ENCODE data around the gene B3GALT5.
"Not testable (repeated sequence)": the region's sequence is repeated elsewhere in the genome, so short reads cannot be mapped to it uniquely, and the experiment has no call there.

B3GALT5 gene

DNA sequence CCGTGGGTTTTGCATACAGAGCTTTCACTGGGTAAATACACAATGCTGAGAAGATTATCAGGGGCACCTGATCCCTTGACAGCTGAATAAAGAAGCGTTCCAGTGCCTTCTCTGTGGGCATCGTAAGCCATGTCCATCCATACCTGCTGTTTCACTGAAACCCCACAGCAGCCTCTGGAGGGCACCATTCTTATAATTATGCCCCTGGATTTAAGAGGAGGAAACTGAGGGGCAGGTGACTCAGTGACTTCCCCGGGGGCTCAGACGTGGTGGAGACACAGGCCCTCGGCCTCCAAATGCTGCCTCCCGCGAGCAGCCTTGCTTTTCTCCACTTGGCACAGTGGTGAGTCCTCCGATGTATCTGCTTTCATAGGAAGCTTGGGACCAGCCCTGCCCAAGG lies 56.7 kb downstream of the B3GALT5 start:
- DNase-seq, result peak; percentile 35

DNA sequence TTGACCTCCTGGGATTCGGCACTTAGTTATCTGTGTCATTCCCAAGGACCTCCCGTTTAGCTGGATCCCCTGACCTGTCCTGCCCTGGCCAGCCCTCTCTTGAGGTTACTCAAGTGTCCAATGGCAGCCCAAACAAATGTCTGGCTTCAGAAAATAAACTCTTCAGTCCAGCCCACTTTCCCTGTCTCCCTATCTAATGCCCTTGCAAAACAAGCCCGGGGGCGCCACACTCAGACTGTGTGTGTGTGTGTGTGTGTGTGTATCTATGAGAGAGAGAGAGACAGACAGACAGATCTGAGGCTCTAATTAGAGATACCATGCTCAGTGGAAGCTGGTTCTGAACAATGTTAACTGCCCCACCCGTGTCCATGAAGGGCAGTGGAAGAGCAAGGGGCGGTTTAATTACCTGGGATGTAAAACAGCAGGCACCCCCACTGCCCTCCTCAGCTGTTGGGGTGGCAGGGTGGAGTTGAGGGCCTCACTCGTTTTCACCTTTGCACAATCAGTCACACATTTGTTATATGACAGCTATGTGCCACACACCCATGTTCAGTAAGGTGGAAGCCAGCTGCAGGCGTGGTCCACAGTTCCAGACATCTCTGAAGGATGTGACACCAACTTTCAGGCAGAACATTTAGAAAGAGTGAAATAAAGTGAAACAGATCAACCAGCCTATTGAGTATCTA lies 57.4 kb downstream of the B3GALT5 start:
- DNase-seq, result peak; percentile 11

DNA sequence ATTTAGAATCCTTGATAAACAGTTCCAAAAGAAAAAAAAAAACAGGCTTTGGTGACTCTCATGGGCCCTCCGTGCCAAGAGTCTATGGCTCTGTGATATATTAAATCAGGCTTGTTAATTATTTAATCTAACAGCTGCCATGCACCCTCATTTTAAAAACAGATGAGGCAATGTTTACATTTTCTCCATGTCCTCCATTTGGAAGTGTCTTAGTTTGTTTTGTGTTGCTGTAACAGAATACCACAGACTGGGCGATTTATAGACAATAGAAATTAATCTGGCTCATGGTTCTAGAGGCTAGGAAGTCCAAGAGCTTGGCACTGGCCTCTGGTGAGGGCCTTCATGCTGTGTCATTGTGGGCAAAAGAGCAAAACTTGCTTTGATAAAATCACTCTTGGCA lies 58.0 kb downstream of the B3GALT5 start:
- DNase-seq, result peak; percentile 72

DNA sequence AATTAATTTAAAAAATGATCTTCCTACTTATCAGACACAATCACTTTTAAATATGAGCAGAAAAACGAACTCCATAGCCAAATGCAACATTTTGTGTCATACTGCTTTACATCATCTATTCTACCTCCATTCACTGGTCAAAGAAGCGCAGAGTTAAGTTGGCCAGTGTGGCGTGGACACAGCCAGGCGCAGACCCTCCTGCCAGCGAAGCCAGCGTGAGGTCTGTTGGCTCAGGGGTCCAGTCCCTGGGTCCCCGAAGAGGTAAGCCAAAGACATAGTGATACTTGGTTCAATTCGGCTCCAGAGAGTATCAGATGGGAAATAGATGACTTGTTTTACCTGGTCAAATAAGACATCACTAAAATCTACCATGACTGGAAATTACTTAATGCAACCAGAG lies 59.2 kb downstream of the B3GALT5 start:
- no peak for DNase-seq

DNA sequence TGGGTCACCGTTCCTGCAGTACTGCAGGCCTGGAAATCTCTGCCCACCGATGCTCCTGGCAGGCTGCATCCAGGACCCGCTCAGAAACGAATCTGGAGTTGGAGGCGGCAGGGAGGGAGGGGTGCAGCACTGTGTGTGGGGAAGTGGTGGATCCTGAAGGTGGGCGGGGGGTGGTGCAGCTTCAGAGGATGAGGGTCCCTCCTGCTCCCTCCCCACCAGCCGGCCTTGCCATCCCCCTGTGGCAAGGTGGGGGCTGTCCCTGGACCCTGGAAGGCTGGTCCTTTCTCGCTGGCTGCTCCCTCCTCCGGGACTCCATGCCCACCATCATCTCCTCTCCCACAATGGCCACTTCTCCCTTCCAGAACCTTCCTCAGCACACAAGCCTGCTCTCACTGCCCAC lies 60.4 kb downstream of the B3GALT5 start:
- DNase-seq, result no peak

DNA sequence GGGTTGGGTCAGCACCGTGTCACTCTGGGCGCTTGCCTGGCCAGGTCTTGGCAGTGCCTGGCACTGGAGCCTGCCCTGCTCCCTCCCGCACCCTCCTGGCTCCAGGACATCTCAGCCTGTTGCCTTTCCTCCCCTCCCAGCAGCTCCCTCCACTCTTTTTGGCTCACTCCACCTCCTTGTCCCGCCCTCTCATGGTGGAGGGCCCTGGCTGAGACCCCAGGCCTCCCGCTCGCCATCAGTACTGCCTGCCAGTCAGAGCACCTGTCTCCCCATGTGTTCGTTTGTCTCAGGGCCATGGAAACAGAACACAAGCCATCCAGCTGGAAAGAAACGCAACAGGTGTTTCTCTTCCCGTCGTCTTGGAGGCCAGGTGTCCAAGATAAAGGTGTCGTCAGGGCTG lies 61.0 kb downstream of the B3GALT5 start:
- DNase-seq, result peak; percentile 32

DNA sequence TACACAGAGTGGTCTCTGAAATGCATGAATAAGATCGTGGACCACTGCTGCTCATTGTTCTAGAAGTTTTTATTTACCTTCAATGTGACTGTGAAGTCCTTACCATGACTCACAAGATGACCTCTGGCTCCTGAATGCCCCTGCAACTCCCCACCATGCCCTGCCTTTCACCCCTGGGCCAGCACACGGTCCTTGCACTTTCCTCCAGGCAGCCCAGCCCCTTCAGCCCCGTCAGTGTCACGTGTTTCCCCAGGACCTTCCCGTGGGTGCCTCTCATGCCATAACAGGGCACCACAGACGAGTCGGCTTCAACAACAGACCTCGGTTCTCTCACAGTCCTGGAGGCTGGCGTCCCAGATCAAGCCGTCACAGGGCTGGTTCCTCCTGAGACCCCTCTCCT lies 62.1 kb downstream of the B3GALT5 start:
- no peak for DNase-seq

DNA sequence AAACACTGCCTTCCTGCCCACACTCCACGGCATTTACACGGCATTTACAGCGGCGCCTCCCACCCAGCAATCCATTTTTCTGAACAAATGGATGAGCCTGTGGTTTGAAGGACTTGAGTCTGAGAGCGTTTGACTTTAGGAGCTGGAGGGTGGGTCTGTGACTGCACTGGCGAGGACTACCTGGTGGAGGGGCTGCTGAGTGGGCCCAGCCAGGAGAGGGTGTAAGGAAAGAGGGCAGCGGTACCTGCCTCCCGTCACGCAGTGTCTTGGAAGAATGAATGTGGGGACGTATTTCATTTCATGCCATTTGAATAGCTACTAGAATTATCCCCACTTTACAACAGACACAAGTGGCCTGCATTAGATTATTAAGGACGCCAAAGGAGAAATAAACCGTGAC lies 62.9 kb downstream of the B3GALT5 start:
- no peak for DNase-seq

DNA sequence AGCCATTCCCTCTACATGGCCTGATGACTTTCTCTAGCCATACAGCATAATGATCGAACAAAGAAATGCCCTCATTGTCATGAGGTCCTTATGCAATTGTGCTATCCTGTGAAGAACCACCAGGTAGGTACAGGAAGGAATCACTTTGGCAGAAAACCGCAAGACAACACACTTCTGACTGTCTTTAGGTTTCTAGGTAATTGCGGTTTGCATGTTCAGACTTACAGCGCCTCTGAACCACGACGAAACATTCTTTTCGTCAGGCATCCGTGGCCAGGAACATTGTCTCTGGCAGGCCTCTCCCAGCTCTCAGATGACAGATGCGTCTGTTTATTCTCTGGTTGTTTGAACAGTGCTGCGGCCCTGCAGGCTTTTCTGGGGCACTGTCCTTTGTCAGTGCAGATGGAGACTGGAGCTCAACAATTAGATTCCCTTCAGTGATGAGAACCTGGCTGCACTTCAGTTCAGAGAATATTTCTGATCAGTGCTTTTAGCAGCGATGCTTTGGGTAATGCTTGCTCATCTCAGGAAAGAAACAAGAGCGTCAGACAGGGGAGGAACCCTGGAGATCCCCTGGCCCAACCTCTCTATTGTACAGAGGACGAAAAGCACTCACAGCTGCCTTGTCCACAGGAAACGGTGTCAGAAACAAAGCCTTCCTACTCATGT lies 63.4 kb downstream of the B3GALT5 start:
- peak; percentile 100 for DNase-seq

DNA sequence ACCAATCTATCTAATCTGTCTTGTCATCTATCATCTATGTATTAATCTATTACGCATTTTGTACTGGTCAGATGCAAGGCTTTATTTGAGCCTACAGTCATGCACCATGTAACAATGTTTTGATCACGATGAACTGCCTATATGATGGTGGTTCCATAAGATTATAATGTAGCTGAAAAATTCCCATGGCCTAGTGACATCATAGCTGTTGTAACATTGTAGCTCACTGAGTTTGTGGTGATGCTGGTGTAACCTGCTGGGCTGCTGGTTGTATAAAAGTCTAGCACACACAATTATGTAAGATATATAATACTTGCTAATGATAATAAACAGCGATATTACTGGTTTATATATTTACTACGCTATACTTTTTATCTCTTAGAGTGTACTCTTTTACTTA lies 67.5 kb downstream of the B3GALT5 start:
- DNase-seq, result no peak

DNA sequence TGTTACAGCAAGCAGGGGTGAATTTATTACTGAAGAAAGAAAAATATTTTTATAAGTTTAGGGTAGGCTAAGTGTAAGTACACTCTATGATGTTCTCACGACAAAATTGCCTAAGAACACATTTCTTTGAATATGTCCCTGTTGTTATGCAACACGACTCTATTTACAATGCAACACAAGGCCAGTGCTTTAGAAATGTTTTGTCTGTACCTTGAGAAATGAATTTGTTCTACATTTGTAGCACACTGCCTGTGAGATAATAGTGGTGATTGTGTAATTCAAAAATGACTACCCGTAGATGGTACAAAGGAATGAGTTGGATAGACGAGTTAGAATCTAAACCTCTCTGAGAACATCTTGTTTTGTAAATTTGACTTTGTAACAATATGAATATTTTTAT lies 68.5 kb downstream of the B3GALT5 start:
- no peak for DNase-seq

DNA sequence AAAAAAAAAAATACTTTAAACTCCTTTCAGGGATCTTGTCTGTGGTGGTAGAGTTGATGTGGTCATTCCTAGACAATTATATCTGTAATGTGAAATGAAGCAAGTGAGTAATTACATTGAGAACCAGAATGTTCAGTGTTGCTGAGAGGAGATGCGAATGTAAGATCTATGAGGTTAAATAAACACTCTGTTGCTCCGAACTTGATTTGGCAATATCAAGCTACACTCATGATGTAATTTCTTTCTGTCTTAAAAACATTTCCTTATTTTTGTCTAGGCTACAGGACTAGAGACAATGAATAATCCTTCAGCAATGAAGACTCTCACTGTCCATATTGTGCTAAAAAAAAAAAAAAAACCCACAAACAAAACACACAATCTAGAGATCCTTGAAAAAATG lies 69.1 kb downstream of the B3GALT5 start:
- no peak for DNase-seq

DNA sequence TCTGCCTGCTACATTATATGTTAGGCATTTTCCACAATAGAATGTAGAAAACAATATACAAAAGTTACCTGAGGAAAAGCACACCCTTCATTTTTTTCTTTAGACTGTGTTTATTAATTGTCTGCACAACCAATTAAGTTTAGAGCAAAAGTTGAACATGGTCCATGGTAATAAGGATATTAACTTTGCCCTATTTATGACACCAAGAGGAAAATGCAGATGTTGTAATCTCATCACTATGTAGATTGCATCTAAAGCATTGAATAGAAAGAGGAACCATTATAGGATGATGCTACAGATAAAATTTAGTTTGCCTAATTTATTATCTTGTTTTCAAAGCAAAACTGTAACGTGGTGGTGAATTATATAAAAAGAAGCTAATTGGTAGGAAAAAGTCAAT lies 72.5 kb downstream of the B3GALT5 start:
- no peak for DNase-seq

DNA sequence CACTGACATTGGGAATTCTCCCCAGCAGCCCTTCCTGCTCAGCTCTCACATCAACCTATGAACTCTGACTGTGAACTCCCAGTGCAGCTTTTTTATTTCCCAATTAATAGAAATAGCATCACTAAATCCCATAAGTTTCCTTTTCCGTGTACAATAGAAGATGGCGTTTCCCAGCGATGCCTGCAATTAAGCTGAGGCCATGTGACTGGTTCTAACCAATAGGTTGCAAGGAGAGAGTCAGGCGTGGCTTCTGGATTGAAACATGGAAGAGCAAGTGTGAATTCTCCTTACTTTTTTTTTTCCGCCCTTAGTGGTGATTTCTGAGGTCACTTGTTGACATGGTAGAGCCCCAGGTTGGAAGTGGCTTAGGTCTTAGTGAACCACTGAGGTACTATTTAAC lies 73.3 kb downstream of the B3GALT5 start:
- no peak for DNase-seq

DNA sequence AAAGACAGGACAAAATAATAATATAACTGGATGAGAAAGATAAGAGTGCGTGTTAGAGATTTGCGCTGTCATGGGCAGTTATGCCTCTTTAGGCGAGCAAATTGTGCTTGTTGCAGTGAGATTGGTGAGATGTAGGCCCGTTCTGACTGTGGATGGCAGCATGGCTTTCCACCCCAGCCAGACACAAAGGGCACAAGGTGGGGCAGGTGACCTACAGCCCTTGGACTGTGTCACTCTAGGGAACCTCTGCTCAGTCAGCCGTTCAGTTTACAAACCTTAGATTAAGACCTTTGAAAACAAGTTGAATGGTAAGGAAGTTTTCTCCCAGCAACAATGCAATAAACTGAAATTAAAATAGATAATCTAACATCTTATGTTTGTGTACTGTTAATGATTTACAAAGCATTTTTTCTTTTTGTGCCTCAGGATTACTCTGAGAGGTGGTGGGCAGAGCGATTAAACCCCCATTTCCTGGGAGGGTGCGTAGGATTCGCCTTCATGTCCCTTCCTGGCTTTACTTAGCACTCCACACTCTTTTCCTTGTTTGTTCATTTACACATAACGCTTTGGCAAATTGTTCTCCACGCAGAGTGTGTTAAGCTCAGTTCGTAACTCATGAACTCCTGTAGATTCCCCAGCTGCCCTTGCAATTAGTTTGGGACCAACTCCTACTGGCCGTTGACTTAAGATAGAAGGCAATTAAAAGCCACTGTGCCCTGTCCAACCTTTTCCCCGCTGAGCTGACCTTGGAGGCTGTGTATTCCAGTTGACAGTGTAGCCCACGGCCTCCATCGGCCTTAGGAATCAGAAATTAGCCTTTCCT lies 74.1 kb downstream of the B3GALT5 start:
- DNase-seq, result no peak

DNA sequence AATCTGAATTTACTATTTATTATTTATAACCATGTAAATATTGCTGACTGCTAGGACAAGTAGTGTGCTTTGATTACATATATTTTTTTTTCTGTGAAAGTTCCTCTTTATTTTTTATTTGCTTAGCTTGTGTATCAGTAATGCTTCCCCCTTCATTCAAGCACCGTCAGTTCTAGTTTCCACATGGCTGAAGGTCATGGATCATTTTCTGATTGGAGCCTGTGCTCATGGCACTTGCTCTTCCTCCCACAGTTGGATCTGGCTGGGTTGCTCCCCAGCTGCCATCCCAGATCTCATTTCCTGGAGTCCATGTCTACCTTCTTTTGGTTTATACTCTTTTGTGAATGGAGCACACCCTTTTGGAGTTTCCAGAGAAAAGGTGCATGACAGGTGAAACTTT lies 75.3 kb downstream of the B3GALT5 start:
- DNase-seq, result peak; percentile 35

DNA sequence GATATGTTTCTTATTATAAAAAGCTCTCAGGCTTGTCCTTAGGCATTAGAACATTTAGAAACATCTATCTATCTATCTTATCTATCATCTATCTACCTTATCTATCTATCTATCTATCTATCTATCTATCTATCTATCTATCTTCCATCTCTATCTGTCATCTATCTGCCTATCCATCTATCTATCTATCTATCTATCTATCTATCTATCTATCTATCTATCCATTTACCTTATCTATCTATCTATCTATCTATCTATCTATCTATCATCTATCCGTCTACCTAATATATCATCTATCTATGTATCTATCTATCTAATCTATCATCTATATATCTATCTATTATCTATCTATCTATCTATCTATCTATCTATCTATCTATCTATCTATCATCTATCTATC lies 77.1 kb downstream of the B3GALT5 start:
- DNase-seq, result not testable (repeated sequence)

DNA sequence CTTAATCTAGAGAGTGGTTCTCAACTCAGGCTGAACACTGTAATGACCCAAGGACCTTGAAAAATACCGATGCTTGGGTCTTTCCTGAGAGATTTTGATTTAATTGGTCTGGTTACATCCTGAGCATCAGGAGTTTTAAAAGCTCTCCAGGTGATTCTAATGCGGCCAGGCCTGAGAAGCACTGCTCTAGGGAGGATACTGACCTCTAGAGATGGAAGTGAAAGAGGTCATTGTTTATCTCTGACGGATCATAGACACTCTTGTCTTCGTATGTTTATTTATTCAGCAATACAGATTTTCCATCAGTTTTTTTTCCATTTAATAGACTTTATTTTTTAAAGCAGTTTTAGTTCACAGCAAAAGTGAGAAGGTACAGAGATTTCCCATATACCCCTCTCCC lies 77.7 kb downstream of the B3GALT5 start:
- no peak for DNase-seq

DNA sequence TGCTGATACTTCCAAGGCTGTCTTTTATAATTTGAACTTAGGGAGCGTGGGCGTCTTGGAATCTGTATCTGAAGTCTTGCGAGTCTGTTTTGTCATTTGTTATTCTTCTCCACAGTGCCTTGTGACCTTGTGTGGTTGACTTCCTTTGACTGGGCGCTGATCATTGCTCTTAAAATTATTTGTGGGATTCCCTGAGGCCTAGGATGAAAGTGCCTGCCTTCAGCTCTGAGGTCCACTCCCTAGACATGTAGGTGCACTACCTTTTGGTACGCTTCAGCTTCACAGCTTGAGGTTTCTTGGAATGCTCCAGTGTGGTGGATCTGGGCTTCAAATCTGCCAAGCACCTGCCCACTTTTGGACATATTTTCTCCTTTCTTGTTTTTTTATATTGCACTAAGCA lies 82.0 kb downstream of the B3GALT5 start:
- DNase-seq, result no peak

DNA sequence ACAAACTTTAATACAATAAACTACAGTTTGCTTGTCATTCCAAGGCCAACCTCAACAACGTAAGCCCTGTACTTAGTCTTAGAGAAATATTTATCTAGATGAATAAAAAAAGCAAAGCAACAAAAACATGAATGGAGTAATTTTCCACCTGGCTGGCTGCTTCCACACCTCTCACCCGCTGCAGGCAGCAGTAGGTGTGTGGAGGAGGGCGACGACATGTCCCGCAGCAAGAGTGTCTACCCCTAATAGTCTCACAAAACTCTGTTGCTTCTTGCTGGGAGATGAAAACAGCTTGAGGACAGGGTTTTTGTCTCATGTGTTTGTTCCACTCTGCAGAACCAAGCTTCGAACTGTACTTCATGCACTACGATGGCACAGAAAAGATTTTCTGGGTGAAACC lies 83.5 kb downstream of the B3GALT5 start:
- DNase-seq, result no peak

DNA sequence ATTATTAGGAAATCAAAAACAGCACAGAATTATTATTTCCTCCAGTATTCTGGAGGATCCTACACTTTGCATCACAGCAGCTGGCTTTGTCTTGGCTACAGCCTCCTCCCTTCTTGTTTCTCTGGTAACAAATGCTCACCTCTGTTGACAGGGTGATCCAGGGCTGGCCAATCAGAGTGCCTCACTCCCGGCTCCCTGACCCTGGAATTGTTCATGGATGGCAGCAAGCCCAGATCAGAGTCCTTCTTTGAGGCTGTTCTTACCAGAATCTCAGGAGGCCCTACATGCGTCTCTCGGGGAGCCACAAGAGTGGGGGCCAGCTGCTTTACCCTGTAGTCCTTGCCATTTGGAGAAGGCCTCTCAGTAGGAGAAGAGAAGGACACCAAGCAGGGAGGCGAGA lies 83.9 kb downstream of the B3GALT5 start:
- peak; percentile 40 for DNase-seq

DNA sequence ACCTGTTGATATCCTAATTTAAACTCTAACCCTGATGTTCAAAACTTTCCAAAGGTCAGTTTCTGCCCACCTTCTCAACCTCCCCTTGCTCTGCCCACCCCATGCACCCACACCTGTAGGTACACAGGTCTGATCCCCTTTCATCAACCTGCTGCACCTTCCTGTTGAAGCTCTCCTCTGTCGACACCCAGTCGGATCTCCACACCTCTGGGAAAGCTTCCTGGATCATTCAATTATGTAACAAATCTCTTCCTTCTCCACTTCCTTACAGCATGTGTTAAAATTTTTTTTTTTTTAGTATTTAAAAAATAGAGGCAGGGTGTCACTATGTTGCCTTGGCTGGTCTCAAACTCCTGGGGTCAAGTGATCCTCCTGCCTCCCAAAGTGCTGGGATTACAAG lies 87.6 kb downstream of the B3GALT5 start:
- DNase-seq, result no peak

DNA sequence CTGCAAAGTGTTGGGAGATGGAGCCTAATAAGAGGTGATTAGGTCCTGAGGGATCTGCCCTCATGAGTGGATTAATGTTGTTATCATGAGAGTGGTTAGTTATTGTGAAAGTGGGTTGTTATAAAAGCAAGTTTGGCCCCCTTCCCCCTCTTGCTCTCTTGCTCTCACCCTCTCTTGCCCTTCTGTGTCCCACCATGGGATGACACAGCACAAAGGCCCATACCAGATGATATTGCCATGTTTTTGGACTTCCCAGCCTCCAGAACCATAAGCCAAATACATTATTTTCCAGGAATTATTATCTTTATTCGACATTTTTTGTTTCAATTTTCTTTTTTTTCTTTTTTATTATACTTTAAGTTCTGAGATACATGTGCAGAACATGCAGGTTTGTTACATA lies 90.8 kb downstream of the B3GALT5 start:
- DNase-seq, result no peak

DNA sequence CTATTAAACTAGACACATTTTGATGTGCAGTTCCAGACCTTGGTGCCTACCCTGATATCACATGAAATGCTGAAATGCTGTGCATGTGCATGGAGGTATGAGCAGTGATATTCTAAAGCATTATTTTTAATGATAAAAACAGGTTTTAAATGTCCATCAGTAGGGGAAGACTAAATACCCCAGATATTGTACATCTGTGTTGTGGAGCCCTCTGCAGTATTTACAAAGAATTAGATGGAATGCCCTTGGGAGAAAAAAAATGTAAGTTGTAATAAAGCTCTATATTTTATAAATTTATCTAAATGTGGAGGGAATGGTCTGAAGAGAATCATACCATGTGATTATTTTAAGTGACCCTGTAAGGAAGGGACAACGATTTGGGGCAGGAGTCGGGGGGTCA lies 93.1 kb downstream of the B3GALT5 start:
- no peak for DNase-seq
